Measurements from ENCODE around the gene ENGASE. TPM values are rescaled to one million over a fixed set of nuclear protein-coding genes. Genes with fewer than 3 reads are reported as not detected.

Gene ENGASE, protein sequence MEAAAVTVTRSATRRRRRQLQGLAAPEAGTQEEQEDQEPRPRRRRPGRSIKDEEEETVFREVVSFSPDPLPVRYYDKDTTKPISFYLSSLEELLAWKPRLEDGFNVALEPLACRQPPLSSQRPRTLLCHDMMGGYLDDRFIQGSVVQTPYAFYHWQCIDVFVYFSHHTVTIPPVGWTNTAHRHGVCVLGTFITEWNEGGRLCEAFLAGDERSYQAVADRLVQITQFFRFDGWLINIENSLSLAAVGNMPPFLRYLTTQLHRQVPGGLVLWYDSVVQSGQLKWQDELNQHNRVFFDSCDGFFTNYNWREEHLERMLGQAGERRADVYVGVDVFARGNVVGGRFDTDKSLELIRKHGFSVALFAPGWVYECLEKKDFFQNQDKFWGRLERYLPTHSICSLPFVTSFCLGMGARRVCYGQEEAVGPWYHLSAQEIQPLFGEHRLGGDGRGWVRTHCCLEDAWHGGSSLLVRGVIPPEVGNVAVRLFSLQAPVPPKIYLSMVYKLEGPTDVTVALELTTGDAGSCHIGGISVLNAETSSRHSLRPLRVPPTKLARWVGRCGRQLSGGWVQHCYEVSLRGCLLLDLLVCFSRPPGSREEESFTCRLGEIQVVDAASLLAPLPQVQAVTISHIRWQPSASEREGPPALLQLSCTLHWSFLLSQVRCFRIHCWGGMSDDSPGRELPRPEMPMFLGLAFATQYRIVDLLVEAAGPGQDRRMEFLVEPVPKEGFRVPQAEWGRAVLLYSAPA
- 18.7 TPM for total RNA-seq

GRCh38 chr17:79074649-79075445, at the start of gene ENGASE:
Gene ENGASE, plus strand, starts transcription at chr17:79074824. Its CDS starts 121 bp downstream, at chr17:79074945.

Other genes starting within 250 kb of the ENGASE start
- 15.0 TPM for gene USP36, start 234.0 kb upstream of the ENGASE start, total RNA-seq
- gene CEP295NL, start 171.6 kb upstream of the ENGASE start, total RNA-seq: 1.4 TPM
- gene TIMP2, start 149.4 kb upstream of the ENGASE start, total RNA-seq: 94.6 TPM
- gene LGALS3BP, start 94.9 kb upstream of the ENGASE start, total RNA-seq: 28.6 TPM
- 24.9 TPM for gene CANT1, start 65.1 kb upstream of the ENGASE start, total RNA-seq
- gene C1QTNF1, start 50.7 kb upstream of the ENGASE start, total RNA-seq: 3.2 TPM

All from diencephalon (tissue), 1 donor.